ENCODE measurements around the gene CACNA2D2. TPM values are rescaled to one million over a fixed set of nuclear protein-coding genes. Genes with fewer than 3 reads are reported as not detected.
A peak's percentile ranks its signal among the peaks of the same experiment; 100 is the strongest.

The CACNA2D2 gene
- total and polyA plus RNA-seq, 2 donors from 2014 or later: 3.6 to 6.0 TPM

DNA sequence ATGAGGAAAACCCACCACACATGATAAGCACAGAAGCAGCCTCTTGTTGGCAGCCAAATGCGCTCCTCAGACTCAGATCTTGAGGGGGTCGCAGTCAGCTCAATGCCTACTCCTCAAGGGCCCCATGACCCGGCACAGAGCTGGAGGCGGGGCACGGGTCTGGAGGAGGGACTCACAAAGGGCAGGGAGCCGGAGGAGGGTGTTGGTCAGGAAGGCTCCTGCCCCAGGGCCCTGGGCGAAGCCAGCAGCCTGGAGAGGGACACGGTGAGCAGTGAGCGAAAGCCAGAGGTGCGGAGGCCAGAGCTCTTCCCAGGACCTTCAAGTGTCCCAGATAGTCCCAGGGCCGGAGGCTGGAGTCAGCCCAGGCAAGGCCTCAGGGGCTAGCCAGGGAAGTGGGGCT lies 9.8 kb downstream of the CACNA2D2 start:
- Histone ChIP-seq H3K4me3 (ENCODE audit: low read length in 3 of 3) (no peak overlapping the region), H3K36me3 (ENCODE audit: control insufficient read depth in 2 of 3, insufficient read depth in 3 of 3, low read length in 3 of 3) (no peaks in the 10 kb centered on the region), H3K27me3 (ENCODE audit: control insufficient read depth, insufficient read depth, low read length) (no peaks in the 10 kb centered on the region), H3K9me3 (ENCODE audit: control insufficient read depth in 2 of 3, insufficient read depth in 1 of 3, low read length in 3 of 3) (no peaks in the 10 kb centered on the region), H3K4me1 (ENCODE audit: control insufficient read depth in 2 of 3, insufficient read depth in 2 of 3, low read depth in 1 of 3, low read length in 3 of 3) (no peaks in the 10 kb centered on the region), H3K27ac (ENCODE audit: low read depth in 2 of 2, low read length in 2 of 2) (no peak overlapping the region), H3K9ac (ENCODE audit: low read length in 3 of 3) (no peak overlapping the region)
- no peak for DNase-seq
- FAIRE-seq: no peak
- intact Hi-C loops (cut with DNase I): no loop called here
- TF ChIP-seq, protein P1, sequence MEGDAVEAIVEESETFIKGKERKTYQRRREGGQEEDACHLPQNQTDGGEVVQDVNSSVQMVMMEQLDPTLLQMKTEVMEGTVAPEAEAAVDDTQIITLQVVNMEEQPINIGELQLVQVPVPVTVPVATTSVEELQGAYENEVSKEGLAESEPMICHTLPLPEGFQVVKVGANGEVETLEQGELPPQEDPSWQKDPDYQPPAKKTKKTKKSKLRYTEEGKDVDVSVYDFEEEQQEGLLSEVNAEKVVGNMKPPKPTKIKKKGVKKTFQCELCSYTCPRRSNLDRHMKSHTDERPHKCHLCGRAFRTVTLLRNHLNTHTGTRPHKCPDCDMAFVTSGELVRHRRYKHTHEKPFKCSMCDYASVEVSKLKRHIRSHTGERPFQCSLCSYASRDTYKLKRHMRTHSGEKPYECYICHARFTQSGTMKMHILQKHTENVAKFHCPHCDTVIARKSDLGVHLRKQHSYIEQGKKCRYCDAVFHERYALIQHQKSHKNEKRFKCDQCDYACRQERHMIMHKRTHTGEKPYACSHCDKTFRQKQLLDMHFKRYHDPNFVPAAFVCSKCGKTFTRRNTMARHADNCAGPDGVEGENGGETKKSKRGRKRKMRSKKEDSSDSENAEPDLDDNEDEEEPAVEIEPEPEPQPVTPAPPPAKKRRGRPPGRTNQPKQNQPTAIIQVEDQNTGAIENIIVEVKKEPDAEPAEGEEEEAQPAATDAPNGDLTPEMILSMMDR (IDR thresholded peaks at IDR 0.05; ENCODE audit: borderline replicate concordance, extremely low read depth, insufficient read depth): no peak

DNA sequence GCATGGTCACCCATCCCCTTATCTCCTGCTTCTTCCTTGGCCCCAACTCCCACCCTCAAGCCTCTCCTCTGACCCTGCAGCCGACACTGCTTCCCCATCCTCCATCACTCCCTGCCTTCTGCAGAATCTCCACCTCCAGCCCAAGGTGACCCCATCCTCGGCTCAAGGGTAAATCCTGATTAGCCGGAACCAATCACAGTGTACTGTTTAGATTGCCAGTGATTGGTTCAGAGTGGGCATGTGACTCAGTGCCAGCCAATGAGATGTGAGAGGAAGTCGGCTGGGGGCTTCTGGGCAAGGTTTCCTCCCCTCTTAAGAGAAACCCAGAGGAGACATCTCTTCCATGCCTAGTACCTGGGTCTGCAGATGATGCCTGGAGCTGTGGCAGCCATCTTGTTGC lies 10.3 kb downstream of the CACNA2D2 start:
- Histone ChIP-seq H3K9me3 (ENCODE audit: control insufficient read depth in 2 of 3, insufficient read depth in 1 of 3, low read length in 3 of 3) (no peaks in the 10 kb centered on the region), H3K9ac (ENCODE audit: low read length in 3 of 3) (no peak overlapping the region), H3K4me3 (ENCODE audit: low read length in 3 of 3) (no peak overlapping the region), H3K4me1 (ENCODE audit: control insufficient read depth in 2 of 3, insufficient read depth in 2 of 3, low read depth in 1 of 3, low read length in 3 of 3) (no peaks in the 10 kb centered on the region), H3K27me3 (ENCODE audit: control insufficient read depth, insufficient read depth, low read length) (no peaks in the 10 kb centered on the region), H3K27ac (ENCODE audit: low read depth in 2 of 2, low read length in 2 of 2) (no peak overlapping the region), H3K36me3 (ENCODE audit: control insufficient read depth in 2 of 3, insufficient read depth in 3 of 3, low read length in 3 of 3) (no peaks in the 10 kb centered on the region)
- DNase-seq: no peak
- no peak for FAIRE-seq
- TF ChIP-seq, protein P1 (IDR thresholded peaks at IDR 0.05; ENCODE audit: borderline replicate concordance, extremely low read depth, insufficient read depth): no peak
- intact Hi-C loops (cut with DNase I): no loop called here

DNA sequence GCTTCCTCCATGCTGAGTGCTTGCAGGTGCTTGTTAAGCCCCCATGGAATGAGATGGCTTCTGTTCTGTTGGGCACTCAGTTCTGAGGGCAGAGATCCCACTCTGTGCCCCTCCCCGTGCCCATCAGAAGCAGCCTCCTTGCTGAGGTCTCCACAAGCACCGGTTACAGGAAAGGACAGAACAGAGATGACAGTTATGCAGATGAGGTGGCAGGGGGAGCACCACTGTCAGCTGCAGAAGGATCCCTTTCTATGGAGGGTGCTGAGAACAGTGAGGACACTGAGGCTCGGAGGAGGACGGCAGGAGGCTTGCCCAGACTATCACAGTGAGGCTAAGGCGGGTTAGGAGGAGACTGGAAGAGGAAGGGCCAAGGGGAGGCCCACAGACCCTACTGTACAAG lies 12.4 kb downstream of the CACNA2D2 start:
- FAIRE-seq: no peak
- H3K9me3 ChIP-seq (ENCODE audit: control insufficient read depth in 2 of 3, insufficient read depth in 1 of 3, low read length in 3 of 3): no peaks in the 10 kb centered on the region
- H3K9ac ChIP-seq (ENCODE audit: low read length in 3 of 3): no peak overlapping the region
- H3K36me3 ChIP-seq (ENCODE audit: control insufficient read depth in 2 of 3, insufficient read depth in 3 of 3, low read length in 3 of 3): no peaks in the 10 kb centered on the region
- TF ChIP-seq, protein P1 (IDR thresholded peaks at IDR 0.05; ENCODE audit: borderline replicate concordance, extremely low read depth, insufficient read depth): no peak
- H3K27ac ChIP-seq (ENCODE audit: low read depth in 2 of 2, low read length in 2 of 2): no peak overlapping the region
- H3K27me3 ChIP-seq (ENCODE audit: control insufficient read depth, insufficient read depth, low read length): no peaks in the 10 kb centered on the region
- H3K4me1 ChIP-seq (ENCODE audit: control insufficient read depth in 2 of 3, insufficient read depth in 2 of 3, low read depth in 1 of 3, low read length in 3 of 3): no peaks in the 10 kb centered on the region
- intact Hi-C loops (cut with DNase I): no loop called here
- no peak overlapping the region for H3K4me3 ChIP-seq (ENCODE audit: low read length in 3 of 3)
- no peak for DNase-seq

DNA sequence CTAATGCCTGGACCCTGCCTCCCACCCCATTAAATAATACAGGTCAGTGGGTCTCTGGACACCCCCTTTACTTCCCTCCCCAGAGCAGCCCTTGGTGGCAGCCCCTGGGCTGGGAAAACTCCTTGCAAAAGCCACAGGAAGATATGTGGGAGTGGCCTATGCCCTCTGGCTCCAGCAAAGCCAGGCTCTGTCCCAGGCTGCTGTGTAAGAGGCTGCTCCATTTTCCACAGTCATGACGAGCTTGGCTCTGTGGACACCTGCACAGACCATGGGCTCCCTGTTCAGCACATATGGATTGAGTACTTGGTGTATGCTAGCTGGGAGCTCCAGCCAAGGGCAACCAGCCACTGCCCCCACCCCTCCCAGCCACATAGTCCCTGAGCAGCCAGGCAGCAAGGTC lies 13.0 kb downstream of the CACNA2D2 start:
- H3K9me3 ChIP-seq (ENCODE audit: control insufficient read depth in 2 of 3, insufficient read depth in 1 of 3, low read length in 3 of 3): no peaks in the 10 kb centered on the region
- no peaks in the 10 kb centered on the region for H3K27me3 ChIP-seq (ENCODE audit: control insufficient read depth, insufficient read depth, low read length)
- intact Hi-C loops (cut with DNase I): no loop called here
- H3K36me3 ChIP-seq (ENCODE audit: control insufficient read depth in 2 of 3, insufficient read depth in 3 of 3, low read length in 3 of 3): no peaks in the 10 kb centered on the region
- DNase-seq (peak in 2 of 5 donors; percentile 36 to 42), FAIRE-seq (no peak)
- H3K4me1 ChIP-seq (ENCODE audit: control insufficient read depth in 2 of 3, insufficient read depth in 2 of 3, low read depth in 1 of 3, low read length in 3 of 3): no peaks in the 10 kb centered on the region
- no peak overlapping the region for H3K9ac ChIP-seq (ENCODE audit: low read length in 3 of 3)
- no peak overlapping the region for H3K4me3 ChIP-seq (ENCODE audit: low read length in 3 of 3)
- TF ChIP-seq, protein P1 (IDR thresholded peaks at IDR 0.05; ENCODE audit: borderline replicate concordance, extremely low read depth, insufficient read depth): no peak
- no peak overlapping the region for H3K27ac ChIP-seq (ENCODE audit: low read depth in 2 of 2, low read length in 2 of 2)

Measured in kidney (tissue), 14 donors.